ENCODE measurements around the gene APBA2. TPM values are rescaled to one million over a fixed set of nuclear protein-coding genes. Genes with fewer than 3 reads are reported as not detected.

Gene APBA2
- polyA plus RNA-seq, 1 donor: 3.5 TPM

DNA sequence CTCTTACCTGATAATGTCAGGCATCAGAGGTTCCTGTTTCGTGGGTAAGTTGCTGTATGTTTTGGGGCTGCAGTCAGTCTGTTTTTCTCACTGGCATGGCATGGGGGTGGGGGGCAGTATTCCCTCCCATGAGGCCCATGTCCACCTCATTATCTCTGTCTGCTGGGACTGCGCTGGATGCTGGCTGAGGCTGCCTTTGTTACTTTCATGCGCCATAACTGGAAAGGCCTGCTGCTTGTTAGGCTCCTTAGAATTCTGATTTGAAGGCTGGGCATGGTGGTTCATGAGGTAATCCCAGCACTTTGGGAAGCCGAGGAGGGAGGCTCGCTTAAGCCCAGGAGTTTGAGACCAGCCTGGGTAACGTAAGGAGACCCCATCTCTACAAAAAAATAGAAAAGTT lies 9.8 kb downstream of the APBA2 start:
- Histone ChIP-seq H3K27me3 (ENCODE audit: control insufficient read depth, insufficient read depth, low read length) (no peaks in the 10 kb centered on the region), H3K27ac (ENCODE audit: low read length) (no peak overlapping the region), H3K4me3 (ENCODE audit: low read length) (no peak overlapping the region), H3K4me1 (ENCODE audit: control insufficient read depth, insufficient read depth, low read length) (no peaks in the 10 kb centered on the region), H3K9me3 (ENCODE audit: control insufficient read depth, low read depth, low read length) (no peaks in the 10 kb centered on the region), H3K36me3 (ENCODE audit: control insufficient read depth, insufficient read depth, low read length) (no peaks in the 10 kb centered on the region)
- no peak for DNase-seq
- WGBS (ENCODE audit: insufficient coverage, low lambda C conversion rate): no CpG with 5 or more reads among the region's 6 CpGs

DNA sequence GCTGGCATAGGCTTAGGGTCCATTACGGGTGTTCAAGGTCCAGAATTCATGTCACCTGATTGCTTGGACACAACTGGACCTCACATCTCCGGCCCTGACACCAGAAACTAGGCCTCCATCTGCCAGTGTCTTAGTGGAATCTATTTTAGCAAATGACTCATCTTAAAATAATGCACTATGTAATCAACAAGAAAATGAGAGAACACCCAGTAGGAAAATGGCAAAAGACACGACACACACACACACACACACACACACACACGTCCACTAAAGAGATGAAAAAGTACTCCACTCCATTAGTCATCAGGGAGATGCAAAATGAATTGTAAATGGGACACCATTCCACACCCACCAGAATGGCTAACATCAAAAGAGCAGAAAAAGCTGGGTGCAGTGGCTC lies 11.2 kb downstream of the APBA2 start:
- no peaks in the 10 kb centered on the region for H3K4me1 ChIP-seq (ENCODE audit: control insufficient read depth, insufficient read depth, low read length)
- H3K4me3 ChIP-seq (ENCODE audit: low read length): no peak overlapping the region
- H3K36me3 ChIP-seq (ENCODE audit: control insufficient read depth, insufficient read depth, low read length): no peaks in the 10 kb centered on the region
- H3K9me3 ChIP-seq (ENCODE audit: control insufficient read depth, low read depth, low read length): no peaks in the 10 kb centered on the region
- no peak overlapping the region for H3K27ac ChIP-seq (ENCODE audit: low read length)
- no peak for DNase-seq
- no peaks in the 10 kb centered on the region for H3K27me3 ChIP-seq (ENCODE audit: control insufficient read depth, insufficient read depth, low read length)
- WGBS (ENCODE audit: insufficient coverage, low lambda C conversion rate): no CpG with 5 or more reads among the region's 4 CpGs

DNA sequence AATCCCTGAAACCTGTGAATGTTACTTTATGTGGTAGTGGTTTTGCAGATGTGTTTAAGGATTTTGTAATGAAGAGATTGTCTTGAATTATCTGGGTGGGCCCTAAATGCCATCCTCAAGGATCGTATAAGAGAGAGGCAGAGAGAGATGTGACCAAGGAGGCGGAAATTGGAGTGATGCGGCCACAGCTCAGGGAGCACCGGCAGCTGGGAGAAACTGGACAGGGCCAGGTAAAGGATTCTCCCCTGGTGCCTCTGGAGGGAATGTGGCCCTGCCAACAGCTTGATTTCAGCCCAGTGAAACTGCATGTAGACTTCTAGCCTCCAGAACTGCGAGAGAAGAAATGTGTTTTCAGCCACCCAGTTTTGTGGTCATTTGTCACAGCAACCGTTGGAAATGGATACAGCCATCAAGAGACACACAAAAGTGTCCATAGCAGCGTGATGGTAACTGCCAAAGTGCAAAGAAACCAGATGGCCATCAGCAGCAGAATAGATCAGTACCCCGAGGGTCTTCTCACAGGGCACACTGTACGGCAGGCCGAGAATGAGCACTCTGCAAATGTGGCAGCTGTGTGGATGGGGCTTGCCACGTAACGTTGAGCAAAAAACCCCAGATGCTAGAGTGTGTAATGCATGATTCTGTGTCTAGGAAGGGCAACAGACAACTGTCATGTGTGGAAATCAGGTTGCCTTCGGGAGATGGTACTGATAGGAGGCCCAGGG lies 12.2 kb downstream of the APBA2 start:
- no peaks in the 10 kb centered on the region for H3K9me3 ChIP-seq (ENCODE audit: control insufficient read depth, low read depth, low read length)
- H3K27ac ChIP-seq (ENCODE audit: low read length): no peak overlapping the region
- no peaks in the 10 kb centered on the region for H3K27me3 ChIP-seq (ENCODE audit: control insufficient read depth, insufficient read depth, low read length)
- H3K4me1 ChIP-seq (ENCODE audit: control insufficient read depth, insufficient read depth, low read length): no peaks in the 10 kb centered on the region
- DNase-seq: no peak
- H3K4me3 ChIP-seq (ENCODE audit: low read length): no peak overlapping the region
- WGBS (ENCODE audit: insufficient coverage, low lambda C conversion rate): 80% methylated on average over 1 of the region's 13 CpGs
- H3K36me3 ChIP-seq (ENCODE audit: control insufficient read depth, insufficient read depth, low read length): no peaks in the 10 kb centered on the region

DNA sequence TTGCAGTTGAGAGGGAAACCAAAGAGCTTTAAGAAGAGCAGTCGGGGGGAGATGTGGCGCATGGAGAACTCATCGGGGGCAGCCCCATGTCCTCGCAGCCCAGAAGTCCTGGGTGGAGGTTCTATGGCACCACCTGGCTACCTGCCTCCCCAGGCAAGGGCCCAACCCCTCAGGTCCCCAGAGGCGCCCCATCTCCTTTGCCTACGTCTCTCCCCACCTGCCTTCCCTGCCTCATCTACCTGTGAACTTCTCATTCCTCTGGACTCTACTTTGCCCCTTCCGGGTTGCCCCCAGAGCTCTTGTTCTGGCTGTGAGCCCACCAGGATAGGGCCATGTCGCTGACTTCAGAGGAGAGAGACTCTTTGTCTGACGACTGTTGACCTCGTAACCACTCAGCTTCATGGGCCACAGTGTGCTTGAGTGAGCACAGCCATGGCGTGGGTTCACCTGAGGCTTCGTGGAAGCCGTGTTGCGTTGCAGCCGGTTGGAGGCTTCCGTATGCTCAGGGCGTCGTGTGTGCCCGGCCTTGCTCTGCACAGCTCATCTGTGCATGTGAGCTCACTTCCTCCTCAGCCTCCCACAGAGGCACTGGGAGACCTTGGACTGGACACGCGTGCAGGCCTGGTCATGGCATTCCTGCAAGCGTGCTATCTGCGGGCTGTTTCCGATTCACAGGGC lies 13.4 kb downstream of the APBA2 start:
- Histone ChIP-seq H3K9me3 (ENCODE audit: control insufficient read depth, low read depth, low read length) (no peaks in the 10 kb centered on the region), H3K27ac (ENCODE audit: low read length) (no peak overlapping the region), H3K36me3 (ENCODE audit: control insufficient read depth, insufficient read depth, low read length) (no peaks in the 10 kb centered on the region), H3K27me3 (ENCODE audit: control insufficient read depth, insufficient read depth, low read length) (no peaks in the 10 kb centered on the region), H3K4me3 (ENCODE audit: low read length) (no peak overlapping the region), H3K4me1 (ENCODE audit: control insufficient read depth, insufficient read depth, low read length) (no peaks in the 10 kb centered on the region)
- WGBS (ENCODE audit: insufficient coverage, low lambda C conversion rate): 95% methylated on average over 3 of the region's 24 CpGs
- no peak for DNase-seq

DNA sequence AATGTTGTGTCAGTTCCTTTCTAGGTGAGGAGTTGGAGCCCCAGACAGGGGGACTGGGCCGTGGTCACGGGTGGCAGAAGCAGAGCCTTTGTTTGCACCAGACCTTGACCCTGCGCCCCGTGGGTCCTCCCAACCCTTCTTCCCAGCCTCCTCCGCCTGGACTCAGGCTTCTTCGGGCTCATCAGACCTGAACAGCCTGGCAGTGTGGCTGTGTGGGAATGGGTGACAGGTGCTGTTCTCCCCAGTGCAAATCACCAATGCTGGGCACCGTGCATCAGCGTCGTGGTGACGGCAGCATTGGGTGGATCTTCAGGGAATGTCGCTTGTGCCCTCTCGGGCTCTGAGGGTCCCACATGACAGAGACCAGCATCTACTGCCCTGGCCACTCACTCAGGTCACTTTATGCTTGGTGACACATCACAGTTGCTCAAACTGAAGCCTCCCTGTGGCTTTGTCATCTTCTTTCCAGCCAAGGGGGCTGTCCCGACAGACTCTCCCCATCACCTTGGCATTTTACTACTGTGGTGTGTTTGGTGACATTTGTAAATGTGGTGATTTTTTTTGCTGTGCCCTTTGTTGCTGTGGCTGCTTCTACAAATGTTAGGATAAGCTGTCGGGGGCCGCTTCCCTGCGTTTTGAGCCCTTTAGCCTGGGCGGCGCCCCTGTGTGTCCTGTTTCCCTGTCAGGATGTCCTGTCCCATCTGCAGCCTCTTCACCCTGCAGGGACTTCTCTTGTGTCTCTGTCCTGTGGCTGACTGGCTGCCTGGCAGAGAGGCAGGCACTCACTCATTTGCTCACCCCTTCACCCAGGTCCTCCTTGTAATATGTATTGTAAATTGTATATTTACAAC lies 14.5 kb downstream of the APBA2 start:
- 60% methylated on average over 1 of the region's 18 CpGs for WGBS (ENCODE audit: insufficient coverage, low lambda C conversion rate)

DNA sequence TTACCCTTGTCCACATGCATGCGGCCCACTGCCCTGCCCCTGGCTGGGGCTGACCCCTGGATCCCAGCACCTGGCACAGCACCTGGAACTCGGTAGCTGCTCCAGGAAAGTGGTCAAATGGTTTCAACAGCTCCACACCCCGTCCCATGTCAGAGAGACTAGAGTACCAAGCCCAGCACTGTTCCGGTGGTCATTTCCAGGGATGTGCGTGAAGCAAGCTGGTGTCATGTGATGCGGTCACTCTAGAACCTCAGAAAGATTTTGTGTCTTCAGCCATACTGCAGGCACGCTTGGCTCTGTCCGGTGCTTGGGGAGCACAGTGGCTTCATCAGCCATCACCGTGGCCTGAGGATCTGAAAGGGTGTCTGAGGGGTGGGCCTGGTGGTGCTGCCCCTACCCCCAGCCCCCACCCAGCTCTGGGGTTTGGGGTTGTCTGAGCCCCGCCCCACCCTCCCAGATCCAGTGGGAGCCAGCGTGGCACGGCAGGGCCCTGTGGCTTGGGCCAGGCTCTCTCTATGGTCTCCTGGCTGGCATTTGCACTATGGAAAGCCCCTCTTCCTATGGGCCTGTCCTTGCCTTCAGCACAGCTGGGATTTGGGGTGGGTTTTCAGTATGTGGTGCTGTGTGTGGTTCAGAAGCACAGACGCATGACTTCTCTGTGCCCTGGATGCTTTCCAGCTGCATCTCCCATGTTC lies 15.3 kb downstream of the APBA2 start:
- no peak for DNase-seq
- Histone ChIP-seq H3K4me1 (ENCODE audit: control insufficient read depth, insufficient read depth, low read length) (no peaks in the 10 kb centered on the region), H3K9me3 (ENCODE audit: control insufficient read depth, low read depth, low read length) (no peaks in the 10 kb centered on the region), H3K27me3 (ENCODE audit: control insufficient read depth, insufficient read depth, low read length) (no peaks in the 10 kb centered on the region), H3K4me3 (ENCODE audit: low read length) (no peak overlapping the region), H3K27ac (ENCODE audit: low read length) (no peak overlapping the region), H3K36me3 (ENCODE audit: control insufficient read depth, insufficient read depth, low read length) (no peaks in the 10 kb centered on the region)
- WGBS (ENCODE audit: insufficient coverage, low lambda C conversion rate): no CpG with 5 or more reads among the region's 13 CpGs

More for the DNA sequence above, 14.5 kb downstream of the APBA2 start:
- Histone ChIP-seq H3K4me3 (ENCODE audit: low read length) (no peak overlapping the region), H3K4me1 (ENCODE audit: control insufficient read depth, insufficient read depth, low read length) (no peaks in the 10 kb centered on the region), H3K36me3 (ENCODE audit: control insufficient read depth, insufficient read depth, low read length) (no peaks in the 10 kb centered on the region), H3K9me3 (ENCODE audit: control insufficient read depth, low read depth, low read length) (no peaks in the 10 kb centered on the region), H3K27ac (ENCODE audit: low read length) (no peak overlapping the region), H3K27me3 (ENCODE audit: control insufficient read depth, insufficient read depth, low read length) (no peaks in the 10 kb centered on the region)
- DNase-seq: no peak

DNA sequence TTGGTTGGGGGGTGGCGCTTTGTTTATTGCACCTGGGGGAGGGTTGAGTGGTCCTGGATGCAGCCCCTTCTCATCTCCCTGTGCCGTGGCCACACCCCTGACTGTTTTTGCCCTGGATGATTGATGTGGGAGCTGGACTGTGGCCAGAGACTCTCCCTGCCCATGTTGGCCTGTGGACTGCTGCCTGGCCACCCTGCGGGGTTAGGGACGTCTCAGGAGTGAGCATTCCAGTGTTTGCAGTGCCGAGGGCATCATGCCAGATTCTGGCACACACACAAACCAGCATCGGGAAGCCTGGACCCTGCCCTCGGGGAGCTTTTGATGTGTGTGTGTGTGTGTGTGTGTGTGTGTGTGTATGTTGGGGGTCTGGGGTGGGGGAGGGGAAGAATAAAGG lies 15.8 kb downstream of the APBA2 start:
- Histone ChIP-seq H3K4me1 (ENCODE audit: control insufficient read depth, insufficient read depth, low read length) (no peaks in the 10 kb centered on the region), H3K27me3 (ENCODE audit: control insufficient read depth, insufficient read depth, low read length) (no peaks in the 10 kb centered on the region), H3K36me3 (ENCODE audit: control insufficient read depth, insufficient read depth, low read length) (no peaks in the 10 kb centered on the region), H3K4me3 (ENCODE audit: low read length) (no peak overlapping the region), H3K27ac (ENCODE audit: low read length) (no peak overlapping the region), H3K9me3 (ENCODE audit: control insufficient read depth, low read depth, low read length) (no peaks in the 10 kb centered on the region)
- WGBS (ENCODE audit: insufficient coverage, low lambda C conversion rate): no CpG with 5 or more reads among the region's 7 CpGs
- no peak for DNase-seq

DNA sequence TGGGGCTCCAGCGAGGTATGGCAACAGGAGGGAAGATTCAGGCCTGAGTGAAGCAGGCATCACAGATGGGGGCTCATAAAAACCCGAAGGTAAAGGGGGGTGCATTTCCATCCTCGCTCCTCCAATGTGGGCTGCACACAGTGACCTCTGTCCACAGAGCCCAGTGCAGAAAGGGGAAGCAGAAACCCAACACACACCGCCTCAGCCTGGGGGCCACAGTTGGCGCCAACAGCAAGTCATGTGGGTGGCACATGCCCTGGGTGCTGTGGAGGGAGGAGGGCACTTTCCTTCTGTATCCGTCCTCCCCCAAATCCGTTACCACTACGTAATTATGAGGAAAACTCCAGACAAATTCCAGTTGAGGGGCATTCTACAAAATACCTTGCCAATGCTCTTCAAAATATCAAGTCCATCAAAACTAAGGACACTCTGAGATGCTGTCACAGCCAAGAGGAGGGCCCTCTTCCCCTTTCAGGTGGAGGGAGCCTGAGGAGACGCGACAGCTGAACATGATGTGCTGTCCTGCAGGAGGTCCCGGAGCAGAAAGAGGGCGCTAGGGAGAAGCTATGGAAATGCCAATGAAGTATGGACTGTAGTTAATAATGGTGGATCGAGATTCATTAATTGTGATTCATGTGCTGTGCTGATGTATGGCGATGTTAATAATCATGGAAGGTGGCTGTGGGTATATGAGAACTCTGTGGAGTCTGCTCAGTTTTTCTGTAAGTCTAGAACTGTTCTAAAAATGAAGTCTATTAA lies 16.4 kb downstream of the APBA2 start:
- Histone ChIP-seq H3K4me3 (ENCODE audit: low read length) (no peak overlapping the region), H3K4me1 (ENCODE audit: control insufficient read depth, insufficient read depth, low read length) (no peaks in the 10 kb centered on the region), H3K27me3 (ENCODE audit: control insufficient read depth, insufficient read depth, low read length) (no peaks in the 10 kb centered on the region), H3K9me3 (ENCODE audit: control insufficient read depth, low read depth, low read length) (no peaks in the 10 kb centered on the region), H3K27ac (ENCODE audit: low read length) (no peak overlapping the region), H3K36me3 (ENCODE audit: control insufficient read depth, insufficient read depth, low read length) (no peaks in the 10 kb centered on the region)
- WGBS (ENCODE audit: insufficient coverage, low lambda C conversion rate): 100% methylated on average over 1 of the region's 14 CpGs
- no peak for DNase-seq

DNA sequence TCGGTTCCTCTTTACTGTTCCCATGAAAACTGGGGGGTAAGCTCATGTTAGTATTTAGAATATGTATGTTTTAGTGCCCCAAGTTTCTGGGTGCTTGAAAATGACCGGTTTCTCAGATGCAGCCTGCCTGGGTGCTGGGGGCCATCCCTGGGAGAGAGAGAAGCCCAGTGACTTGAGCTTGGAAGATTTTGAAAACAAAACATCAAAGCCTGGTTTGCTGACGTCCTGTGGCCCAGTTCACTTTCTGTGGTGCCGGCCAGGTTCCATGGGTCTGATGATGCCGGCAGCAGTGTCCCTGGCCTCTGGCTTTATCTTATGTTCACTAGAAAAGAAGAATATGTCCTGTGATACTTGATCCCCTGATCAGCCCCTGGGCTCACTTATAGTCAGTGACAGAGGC lies 17.1 kb downstream of the APBA2 start:
- H3K27ac ChIP-seq (ENCODE audit: low read length): no peak overlapping the region
- no CpG with 5 or more reads among the region's 5 CpGs for WGBS (ENCODE audit: insufficient coverage, low lambda C conversion rate)
- no peak for DNase-seq
- H3K27me3 ChIP-seq (ENCODE audit: control insufficient read depth, insufficient read depth, low read length): no peaks in the 10 kb centered on the region
- no peak overlapping the region for H3K4me3 ChIP-seq (ENCODE audit: low read length)
- no peaks in the 10 kb centered on the region for H3K36me3 ChIP-seq (ENCODE audit: control insufficient read depth, insufficient read depth, low read length)
- no peaks in the 10 kb centered on the region for H3K9me3 ChIP-seq (ENCODE audit: control insufficient read depth, low read depth, low read length)
- no peaks in the 10 kb centered on the region for H3K4me1 ChIP-seq (ENCODE audit: control insufficient read depth, insufficient read depth, low read length)
